HepG2 (cell line): ENCODE measurements around the gene FAM110D. TPM values are rescaled to one million over a fixed set of nuclear protein-coding genes. Genes with fewer than 3 reads are reported as not detected.

Experiments used
- ATAC-seq: fragments of 200-7000 bp; cut with Tn5 transposase; 3 replicates; pipeline ENCODE4 v1.9.1; 2020; ENCODE audit warnings: mild to moderate bottlenecking, moderate library complexity
- BruUV-seq: library from RNA; stranded (reverse); fragments of 400-500 nt; replicated peaks from 2 replicates; lab custom pipeline; 2021; lab: Mats Ljungman, UMichigan
- CTCF ChIA-PET: fragments of 300-600 bp; formaldehyde crosslinking; extraction: SDS; loops from one replicate; lab custom pipeline; 2021; ENCODE audit warnings: low total read pairs, inconsistent platforms, low intra/inter-chr PET ratio; lab: Yijun Ruan, JAX
- POLR2A ChIA-PET: fragments of 350-600 bp; sonication (Branson Sonifier 250); formaldehyde crosslinking; loops from one replicate; lab custom pipeline; 2020; ENCODE audit warnings: antibody characterized with exemption, inconsistent platforms; lab: Yijun Ruan, JAX
- DNase-seq: peaks from one replicate; pipeline ENCODE4 v3.0.0-alpha.2; 2015; ENCODE audit warnings: low spot score
- FAIRE-seq: peaks from 3 replicates; lab custom pipeline; 2011; peaks lifted over from hg19 to GRCh38; lab: Jason Lieb, UNC
- H2AFZ ChIP-seq: one replicate; pipeline ENCODE4 v1.6.1; 2011; ENCODE audit warnings: low read length, inconsistent platforms
- H3K27ac ChIP-seq: fragments of 300-600 bp; 3 replicates; pipeline ENCODE4 v1.8.0; 2011; ENCODE audit warnings: mixed run types, mild to moderate bottlenecking, mixed read lengths, low read length, inconsistent platforms; ENCODE audit not compliant: insufficient read depth; ENCODE audit errors: extremely low read length
- H3K27me3 ChIP-seq, 2 experiments: fragments of 200-600 bp in 1 of 2; 2 replicates in 1 of 2; 3 replicates in 1 of 2; pipeline versions ENCODE4 v1.6.0 to v1.8.0; 2011; ENCODE audit warnings: low read length in 2 of 2, mild to moderate bottlenecking in 2 of 2, moderate library complexity in 2 of 2, inconsistent platforms in 1 of 2; ENCODE audit not compliant: insufficient read depth in 2 of 2, control insufficient read depth in 1 of 2
- H3K36me3 ChIP-seq, 2 experiments: fragments of 200-600 bp in 1 of 2; replicated peaks in 1 of 2; 2 replicates in 1 of 2; 3 replicates in 1 of 2; pipeline versions ENCODE4 v1.5.1 to v1.8.0; 2011; ENCODE audit warnings: low read length in 2 of 2, inconsistent platforms in 1 of 2; ENCODE audit not compliant: insufficient read depth in 2 of 2, control insufficient read depth in 1 of 2
- H3K4me1 ChIP-seq: 2 replicates; pipeline ENCODE4 v1.5.1; 2012; ENCODE audit warnings: low read length, inconsistent platforms; ENCODE audit not compliant: insufficient read depth
- H3K4me2 ChIP-seq: 2 replicates; pipeline ENCODE4 v1.6.0; 2011; ENCODE audit warnings: low read depth, low read length, inconsistent platforms
- H3K4me3 ChIP-seq, 3 experiments: fragments of 200-600 bp in 1 of 3; sonication (generic), shearing (Covaris generic) in 1 of 3; replicated peaks in 1 of 3; 2 replicates each; pipeline ENCODE4 v1.5.1; 2011 to 2016; ENCODE audit warnings: low read length in 3 of 3, inconsistent platforms in 2 of 3, low read depth in 2 of 3, mild to moderate bottlenecking in 2 of 3, control low read depth in 1 of 3, mixed read lengths in 1 of 3; ENCODE audit not compliant: insufficient read depth in 1 of 3
- H3K79me2 ChIP-seq: one replicate; pipeline ENCODE4 v1.6.1; 2011; ENCODE audit warnings: low read length, inconsistent platforms; ENCODE audit not compliant: insufficient read depth
- H3K9ac ChIP-seq: 2 replicates; pipeline ENCODE4 v1.6.0; 2011; ENCODE audit warnings: mild to moderate bottlenecking, low read depth, low read length, inconsistent platforms; ENCODE audit not compliant: insufficient read depth
- H3K9me3 ChIP-seq: 2 replicates; pipeline ENCODE4 v1.5.1; 2012; ENCODE audit warnings: mild to moderate bottlenecking, low read length
- H4K20me1 ChIP-seq: 2 replicates; pipeline ENCODE4 v1.6.0; 2011; ENCODE audit warnings: inconsistent platforms, mild to moderate bottlenecking, low read length, moderate library complexity; ENCODE audit not compliant: insufficient read depth
- DR1 ChIP-seq: sonication (generic); formaldehyde crosslinking; IDR thresholded peaks from 2 replicates; pipeline ENCODE4 v1.8.0; 2021; ENCODE audit warnings: mild to moderate bottlenecking, missing genetic modification reagents, inconsistent platforms
- ESRRA ChIP-seq: sonication (generic); formaldehyde crosslinking; IDR thresholded peaks from 2 replicates; pipeline ENCODE4 v1.5.1; 2020; ENCODE audit warnings: mild to moderate bottlenecking, low read depth, missing genetic modification reagents
- GPN1 ChIP-seq: sonication (generic); formaldehyde crosslinking; IDR thresholded peaks from 2 replicates; pipeline ENCODE4 v1.5.1; 2020; ENCODE audit warnings: missing genetic modification reagents, borderline replicate concordance
- HMGA1 ChIP-seq: sonication (generic); formaldehyde crosslinking; conservative IDR thresholded peaks from 2 replicates; pipeline ENCODE4 v1.4.0; 2020; ENCODE audit warnings: missing genetic modification reagents
- HNRNPLL ChIP-seq: fragments of 200-400 bp; formaldehyde crosslinking; IDR thresholded peaks from 2 replicates; pipeline ENCODE4 v1.6.1; 2017; ENCODE audit warnings: mild to moderate bottlenecking, low read depth, low read length; ENCODE audit not compliant: poor library complexity, severe bottlenecking
- IRF1 ChIP-seq: sonication (generic); formaldehyde crosslinking; IDR thresholded peaks from 2 replicates; pipeline ENCODE4 v1.4.0; 2020; ENCODE audit warnings: low read depth, mild to moderate bottlenecking, missing genetic modification reagents
- NFRKB ChIP-seq: fragments of 450-650 bp; IDR thresholded peaks from 2 replicates; pipeline ENCODE4 v1.6.1; 2017
- NR0B2 ChIP-seq: sonication (generic); formaldehyde crosslinking; IDR thresholded peaks from 2 replicates; pipeline ENCODE4 v1.4.0; 2020; ENCODE audit warnings: mild to moderate bottlenecking, missing genetic modification reagents
- PPARG ChIP-seq: conservative IDR thresholded peaks from 2 replicates; pipeline ENCODE4 v1.6.1; 2016; ENCODE audit warnings: missing biosample characterization, missing genetic modification reagents
- SMAD3 ChIP-seq: sonication (generic); formaldehyde crosslinking; IDR thresholded peaks from 2 replicates; pipeline ENCODE4 v1.4.0; 2020; ENCODE audit warnings: missing genetic modification reagents
- ZBTB26 ChIP-seq: IDR thresholded peaks from 2 replicates; pipeline ENCODE4 v1.6.1; 2016; ENCODE audit warnings: missing compliant biosample characterization, missing genetic modification reagents, borderline replicate concordance
- ZNF343 ChIP-seq: sonication (generic); formaldehyde crosslinking; IDR thresholded peaks from 2 replicates; pipeline ENCODE4 v1.4.0; 2020; ENCODE audit warnings: mild to moderate bottlenecking, missing genetic modification reagents
- ZNF788 ChIP-seq: sonication (generic); formaldehyde crosslinking; IDR thresholded peaks from 2 replicates; pipeline ENCODE4 v1.5.0; 2020; ENCODE audit warnings: mild to moderate bottlenecking, missing genetic modification reagents, borderline replicate concordance
- ZSCAN5A ChIP-seq: sonication (generic); formaldehyde crosslinking; IDR thresholded peaks from 2 replicates; pipeline ENCODE4 v1.8.0; 2022; ENCODE audit warnings: mild to moderate bottlenecking, missing genetic modification reagents, borderline replicate concordance
- WGBS: methylation state at CpG from one replicate; pipeline ENCODE4 v1.1.6; 2017; ENCODE audit warnings: low lambda C conversion rate; 5-methylcytosine and 5-hydroxymethylcytosine counted together
- in situ Hi-C: cut with HindIII; loops from 2 replicates; pipeline ENCODE4 v1.10.0; 2017; ENCODE audit warnings: low pct_unique_long_range_greater_than_20kb; ENCODE audit not compliant: extremely low pct_ligation_motif_present
- intact Hi-C: fragments of 100-400 bp; cut with micrococcal nuclease; formaldehyde crosslinking; loops from one replicate; pipeline ENCODE4 v1.10.0; 2022; ENCODE audit not compliant: unreplicated experiment
- polyA plus RNA-seq, 8 experiments: library from polyadenylated mRNA; depleted of rRNA in 3 of 8; stranded (reverse) in 7 of 8; unstranded in 1 of 8; fragments of >200 nt; fragmentation: Illumina TruSeq in 4 of 8; extraction: Trizol in 4 of 8; gene quantifications; 2 replicates each; pipeline versions ENCODE4 v1.2.1 to v1.2.3, GENCODE V29; 2011 to 2016; ENCODE audit warnings: low read depth in 4 of 8, missing spikeins in 1 of 8, mixed read lengths in 1 of 8; ENCODE audit not compliant: insufficient read depth in 1 of 8
- total RNA-seq, 5 experiments: library from RNA; depleted of rRNA; stranded (reverse); fragments of >200 nt; fragmentation: Illumina TruSeq; extraction: Trizol; gene quantifications; 2 replicates each; pipeline ENCODE4 v1.2.3, GENCODE V29; 2016; ENCODE audit warnings: low read depth in 1 of 5

The FAM110D gene
- total and polyA plus RNA-seq, 2 of the 13 experiments (the other 11 are each of a cell fraction or from before 2014, with no cell fraction given) = not detected

GRCh38 chr1:26181586-26182382 is 22.9 kb downstream of the FAM110D start:
- WGBS = 73% methylated on average over 7 of the region's 9 CpGs
- H3K4me2 ChIP-seq = no peak overlapping the region
- no TSS peak for BruUV-seq

GRCh38 chr1:26182383-26182696 is 23.5 kb downstream of the FAM110D start:
- no peak overlapping the region for H3K4me2 ChIP-seq
- TF ChIP-seq ZNF343 (CRISPR knock-in tag) = no peak
- no peak for TF ChIP-seq DR1 (CRISPR knock-in tag)
- TF ChIP-seq HNRNPLL = no peak
- TF ChIP-seq ZSCAN5A (CRISPR knock-in tag) = no peak
- TF ChIP-seq HMGA1 (CRISPR knock-in tag) = no peak
- no peak for TF ChIP-seq NR0B2
- no peak for TF ChIP-seq ZBTB26 (CRISPR knock-in tag)
- no peak for TF ChIP-seq SMAD3 (CRISPR knock-in tag)
- no peak for TF ChIP-seq IRF1 (CRISPR knock-in tag)
- H3K27ac ChIP-seq = no peak overlapping the region
- H3K9me3 ChIP-seq = no peaks in the 10 kb centered on the region
- H3K9ac ChIP-seq = no peak overlapping the region
- CTCF ChIA-PET = no interaction called here
- no peak overlapping the region for H3K4me3 ChIP-seq
- no peak for DNase-seq
- H3K4me1 ChIP-seq = peaks cover 16% of the 10 kb centered on the region
- WGBS = no CpG with 5 or more reads among the region's 7 CpGs
- POLR2A ChIA-PET = no interaction called here
- no TSS peak for BruUV-seq
- intact Hi-C loops = no loop called here
- no peaks in the 10 kb centered on the region for H3K79me2 ChIP-seq
- no peak for ATAC-seq
- H4K20me1 ChIP-seq = no peaks in the 10 kb centered on the region
- no peak overlapping the region for H2AFZ ChIP-seq
- peaks cover 0 to 2% of the 10 kb centered on the region in 2 experiments; a peak in 2 of 5 replicates for H3K36me3 ChIP-seq
- FAIRE-seq = no peak
- in situ Hi-C loops = no loop called here
- H3K27me3 ChIP-seq = no peaks in the 10 kb centered on the region

More at GRCh38 chr1:26181586-26182382, 22.9 kb downstream of the FAM110D start:
- intact Hi-C loops = no loop called here
- ATAC-seq (no peak), DNase-seq (no peak), FAIRE-seq (no peak)
- Histone ChIP-seq H3K9ac (no peak overlapping the region), H3K4me3 (no peak overlapping the region), H3K9me3 (no peaks in the 10 kb centered on the region), H3K27me3 (no peaks in the 10 kb centered on the region), H3K4me1 (peaks cover 22% of the 10 kb centered on the region), H3K79me2 (no peaks in the 10 kb centered on the region), H3K27ac (no peak overlapping the region), H2AFZ (no peak overlapping the region), H3K36me3 (peaks cover 0 to 2% of the 10 kb centered on the region in 2 experiments; a peak in 2 of 5 replicates), H4K20me1 (no peaks in the 10 kb centered on the region)
- no peak for TF ChIP-seq GPN1 (CRISPR knock-in tag)
- no peak for TF ChIP-seq PPARG
- TF ChIP-seq ZNF788 (CRISPR knock-in tag) = no peak
- no peak for TF ChIP-seq NFRKB
- no peak for TF ChIP-seq ESRRA
- ChIA-PET POLR2A (no interaction called here), CTCF (no interaction called here)
- in situ Hi-C loops = no loop called here
